ENCODE results near the gene CER1. TPM values are rescaled to one million over a fixed set of nuclear protein-coding genes. Genes with fewer than 3 reads are reported as not detected.
A peak's percentile ranks its signal among the peaks of the same experiment; 100 is the strongest.

CER1 gene, protein sequence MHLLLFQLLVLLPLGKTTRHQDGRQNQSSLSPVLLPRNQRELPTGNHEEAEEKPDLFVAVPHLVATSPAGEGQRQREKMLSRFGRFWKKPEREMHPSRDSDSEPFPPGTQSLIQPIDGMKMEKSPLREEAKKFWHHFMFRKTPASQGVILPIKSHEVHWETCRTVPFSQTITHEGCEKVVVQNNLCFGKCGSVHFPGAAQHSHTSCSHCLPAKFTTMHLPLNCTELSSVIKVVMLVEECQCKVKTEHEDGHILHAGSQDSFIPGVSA
- not detected for total RNA-seq

DNA sequence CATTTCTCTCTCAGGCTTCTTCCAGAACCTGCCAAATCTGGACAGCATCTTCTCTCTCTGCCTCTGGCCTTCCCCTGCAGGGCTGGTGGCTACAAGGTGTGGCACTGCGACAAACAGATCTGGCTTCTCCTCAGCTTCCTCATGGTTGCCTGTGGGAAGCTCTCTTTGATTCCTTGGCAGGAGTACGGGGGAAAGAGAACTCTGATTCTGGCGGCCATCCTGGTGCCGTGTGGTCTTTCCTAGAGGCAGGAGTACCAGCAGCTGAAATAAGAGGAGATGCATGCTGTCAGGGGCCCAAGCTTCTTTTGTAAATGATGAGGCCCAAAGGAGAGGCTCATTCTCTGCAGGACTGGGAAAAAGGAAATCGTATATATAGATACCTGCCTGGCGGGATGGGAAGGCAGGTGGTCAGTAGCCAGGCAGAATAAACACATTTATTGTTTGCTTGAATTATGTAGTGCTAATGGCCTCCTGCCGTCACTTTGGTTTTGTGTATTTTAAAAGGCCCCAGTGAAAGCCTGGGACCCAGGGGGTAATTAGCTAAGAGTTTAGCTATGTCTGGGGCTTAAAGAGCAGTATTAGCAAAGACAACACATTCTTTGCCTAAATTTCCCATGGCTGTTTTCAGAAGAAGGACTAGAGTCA lies at the start of gene CER1:
Gene CER1 (minus strand): TSS at position 343 of the 645 bp plus-strand sequence. CDS start 61 bp downstream, at position 282.
- no peaks in the 10 kb centered on the region for H3K4me1 ChIP-seq (ENCODE audit: control insufficient read depth in 3 of 3, insufficient read depth in 3 of 3, low read length in 3 of 3)
- H3K4me3 ChIP-seq (ENCODE audit: low read length in 3 of 3): no peak within 1 kb of the TSS
- H3K36me3 ChIP-seq (ENCODE audit: control insufficient read depth in 3 of 3, insufficient read depth in 3 of 3, low read length in 3 of 3): no peaks in the 10 kb centered on the region
- no peak within 1 kb of the TSS for H3K27ac ChIP-seq (ENCODE audit: low read depth, low read length)
- no peaks in the 10 kb centered on the region for H3K9me3 ChIP-seq (ENCODE audit: control insufficient read depth in 3 of 3, low read length in 3 of 3)
- no peaks in the 10 kb centered on the region for H3K27me3 ChIP-seq (ENCODE audit: control insufficient read depth in 3 of 3, insufficient read depth in 3 of 3, low read length in 3 of 3)
- no peak within 1 kb of the TSS for H3K9ac ChIP-seq (ENCODE audit: low read depth in 1 of 3, low read length in 3 of 3)

DNA sequence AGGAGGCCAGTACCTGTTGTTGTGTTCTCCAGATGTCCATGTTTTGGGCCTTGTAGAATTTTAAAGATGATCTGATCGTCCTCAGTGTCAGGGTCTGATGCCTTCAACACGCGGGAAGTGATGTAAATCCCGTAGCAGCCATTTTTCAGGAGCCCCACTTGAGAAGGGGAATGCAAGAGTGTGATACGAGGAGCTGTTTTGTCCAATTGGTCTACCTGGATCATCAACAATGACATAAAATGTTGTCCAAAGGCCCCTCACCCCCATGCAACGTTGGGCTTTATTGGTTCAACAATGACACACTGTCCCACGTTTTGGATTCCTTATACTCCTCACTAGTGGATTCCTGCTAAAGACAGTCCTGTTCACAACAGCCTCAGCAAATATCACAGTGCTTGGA lies 48.1 kb upstream of the CER1 start:
- Histone ChIP-seq H3K4me3 (ENCODE audit: low read length in 3 of 3) (no peak overlapping the region), H3K9ac (ENCODE audit: low read depth in 1 of 3, low read length in 3 of 3) (no peak overlapping the region), H3K27me3 (ENCODE audit: control insufficient read depth in 3 of 3, insufficient read depth in 3 of 3, low read length in 3 of 3) (peaks cover 0 to 2% (median 0%) of the 10 kb centered on the region in 3 donors), H3K36me3 (ENCODE audit: control insufficient read depth in 3 of 3, insufficient read depth in 3 of 3, low read length in 3 of 3) (no peaks in the 10 kb centered on the region), H3K4me1 (ENCODE audit: control insufficient read depth in 3 of 3, insufficient read depth in 3 of 3, low read length in 3 of 3) (peaks cover 0 to 6% (median 3%) of the 10 kb centered on the region in 3 donors), H3K9me3 (ENCODE audit: control insufficient read depth in 3 of 3, low read length in 3 of 3) (no peaks in the 10 kb centered on the region), H3K27ac (ENCODE audit: low read depth, low read length) (no peak overlapping the region)

DNA sequence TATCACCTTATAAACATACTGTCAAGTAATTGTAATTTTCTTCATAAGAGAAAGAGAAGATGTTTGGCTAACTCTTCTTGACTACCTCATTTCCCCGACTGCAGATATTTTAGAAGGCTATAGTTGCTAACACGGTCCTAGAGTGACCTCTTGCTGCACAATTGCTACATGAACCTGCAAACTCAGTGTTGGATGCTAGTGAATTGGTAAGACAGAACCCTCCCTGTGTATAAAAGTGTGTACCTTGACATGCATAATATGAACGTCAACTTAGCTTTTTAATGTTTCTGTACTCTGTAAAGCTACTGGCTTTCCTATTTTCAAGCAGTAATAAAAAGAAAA lies 46.7 kb upstream of the CER1 start:
- Histone ChIP-seq H3K4me1 (ENCODE audit: control insufficient read depth in 3 of 3, insufficient read depth in 3 of 3, low read length in 3 of 3) (peaks cover 0 to 2% (median 2%) of the 10 kb centered on the region in 3 donors), H3K4me3 (ENCODE audit: low read length in 3 of 3) (no peak overlapping the region), H3K36me3 (ENCODE audit: control insufficient read depth in 3 of 3, insufficient read depth in 3 of 3, low read length in 3 of 3) (no peaks in the 10 kb centered on the region), H3K27me3 (ENCODE audit: control insufficient read depth in 3 of 3, insufficient read depth in 3 of 3, low read length in 3 of 3) (peaks cover 0 to 2% (median 0%) of the 10 kb centered on the region in 3 donors), H3K27ac (ENCODE audit: low read depth, low read length) (no peak overlapping the region), H3K9me3 (ENCODE audit: control insufficient read depth in 3 of 3, low read length in 3 of 3) (no peaks in the 10 kb centered on the region), H3K9ac (ENCODE audit: low read depth in 1 of 3, low read length in 3 of 3) (no peak overlapping the region)

DNA sequence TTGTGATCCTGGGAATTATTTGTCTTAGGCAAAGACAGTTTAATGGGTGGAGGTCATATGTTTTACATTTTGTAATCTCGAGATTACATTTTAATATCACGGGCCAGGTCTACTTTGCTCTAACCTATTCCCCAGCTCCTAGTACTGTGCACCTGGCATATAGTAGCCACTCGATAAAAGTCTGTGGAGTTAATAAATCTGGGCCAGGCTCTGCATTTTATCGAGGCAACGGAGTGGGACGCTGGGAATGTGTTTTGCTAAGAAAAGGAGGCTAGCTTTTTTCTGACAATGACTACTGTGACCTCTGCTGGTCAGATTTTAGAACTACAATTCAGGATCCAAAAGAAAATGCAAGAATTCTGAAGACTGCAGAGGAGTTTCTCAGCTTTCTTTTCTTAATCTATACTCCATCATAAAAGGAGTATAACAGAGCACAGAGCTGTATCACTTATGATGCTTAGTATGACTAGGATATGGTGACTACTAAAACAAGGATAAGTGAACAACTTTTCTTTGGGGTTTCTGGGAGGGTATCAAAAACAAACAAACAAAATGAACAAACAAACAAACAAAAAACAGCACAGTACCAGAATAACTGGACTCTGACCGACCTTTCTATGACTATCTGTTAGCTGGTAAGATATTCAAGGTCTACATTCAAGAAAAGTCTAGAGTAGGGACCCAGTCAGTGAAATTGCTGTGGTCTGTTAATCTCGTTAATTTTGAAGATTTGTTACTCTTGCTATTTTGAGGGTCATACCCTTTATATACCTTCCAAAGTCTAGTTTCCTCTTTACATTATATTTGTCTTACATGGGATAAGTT lies 46.1 kb upstream of the CER1 start:
- no peaks in the 10 kb centered on the region for H3K36me3 ChIP-seq (ENCODE audit: control insufficient read depth in 3 of 3, insufficient read depth in 3 of 3, low read length in 3 of 3)
- H3K27me3 ChIP-seq (ENCODE audit: control insufficient read depth in 3 of 3, insufficient read depth in 3 of 3, low read length in 3 of 3): peaks cover 0 to 2% (median 0%) of the 10 kb centered on the region in 3 donors
- H3K27ac ChIP-seq (ENCODE audit: low read depth, low read length): no peak overlapping the region
- H3K9ac ChIP-seq (ENCODE audit: low read depth in 1 of 3, low read length in 3 of 3): peak overlapping the region in 2 of 3 donors; percentile 40 to 41
- no peaks in the 10 kb centered on the region for H3K4me1 ChIP-seq (ENCODE audit: control insufficient read depth in 3 of 3, insufficient read depth in 3 of 3, low read length in 3 of 3)
- H3K4me3 ChIP-seq (ENCODE audit: low read length in 3 of 3): peak overlapping the region in 2 of 3 donors; percentile 18 to 54
- no peaks in the 10 kb centered on the region for H3K9me3 ChIP-seq (ENCODE audit: control insufficient read depth in 3 of 3, low read length in 3 of 3)

DNA sequence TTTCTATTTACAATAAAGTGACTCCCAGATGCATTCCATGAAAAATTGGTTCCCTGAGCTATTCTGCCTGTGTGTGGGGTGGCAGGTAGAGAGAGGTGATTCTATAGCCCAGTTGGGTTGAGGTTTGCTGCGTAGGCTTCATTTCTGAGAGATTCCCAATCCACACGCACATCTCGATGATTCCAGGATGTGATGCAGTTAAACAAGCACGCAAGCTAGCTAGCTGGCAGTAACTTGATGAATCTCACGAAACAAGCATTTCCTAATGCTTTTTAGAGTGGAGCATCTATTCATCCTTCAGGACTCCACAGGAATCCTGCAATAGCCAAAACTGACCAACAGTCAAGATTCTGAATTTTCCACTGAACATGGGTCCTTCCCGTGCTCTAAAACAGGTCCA lies 43.8 kb upstream of the CER1 start:
- Histone ChIP-seq H3K27me3 (ENCODE audit: control insufficient read depth in 3 of 3, insufficient read depth in 3 of 3, low read length in 3 of 3) (peaks cover 0 to 2% (median 0%) of the 10 kb centered on the region in 3 donors), H3K9ac (ENCODE audit: low read depth in 1 of 3, low read length in 3 of 3) (no peak overlapping the region), H3K4me3 (ENCODE audit: low read length in 3 of 3) (no peak overlapping the region), H3K4me1 (ENCODE audit: control insufficient read depth in 3 of 3, insufficient read depth in 3 of 3, low read length in 3 of 3) (no peaks in the 10 kb centered on the region), H3K9me3 (ENCODE audit: control insufficient read depth in 3 of 3, low read length in 3 of 3) (no peaks in the 10 kb centered on the region), H3K27ac (ENCODE audit: low read depth, low read length) (no peak overlapping the region), H3K36me3 (ENCODE audit: control insufficient read depth in 3 of 3, insufficient read depth in 3 of 3, low read length in 3 of 3) (no peaks in the 10 kb centered on the region)

DNA sequence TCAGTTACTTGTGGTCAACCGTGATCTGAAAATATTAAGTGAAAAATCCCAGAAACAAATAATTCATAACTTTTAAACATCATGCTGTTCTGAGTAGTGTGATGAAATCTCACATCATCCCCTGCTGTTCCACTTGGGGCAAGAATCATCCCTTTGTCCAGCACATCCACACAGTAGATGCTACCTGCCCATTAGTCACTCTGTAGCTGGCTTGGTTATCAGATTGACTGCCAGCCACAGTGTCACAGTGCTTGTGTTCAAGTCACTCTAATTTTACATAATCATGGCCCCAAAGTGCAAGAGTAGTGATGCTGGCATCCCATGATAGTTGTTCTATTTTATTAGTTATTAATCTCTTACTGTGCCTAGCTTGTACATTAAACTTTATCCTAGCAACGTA lies 39.1 kb upstream of the CER1 start:
- Histone ChIP-seq H3K4me3 (ENCODE audit: low read length in 3 of 3) (no peak overlapping the region), H3K9ac (ENCODE audit: low read depth in 1 of 3, low read length in 3 of 3) (no peak overlapping the region), H3K4me1 (ENCODE audit: control insufficient read depth in 3 of 3, insufficient read depth in 3 of 3, low read length in 3 of 3) (no peaks in the 10 kb centered on the region), H3K27ac (ENCODE audit: low read depth, low read length) (no peak overlapping the region), H3K36me3 (ENCODE audit: control insufficient read depth in 3 of 3, insufficient read depth in 3 of 3, low read length in 3 of 3) (no peaks in the 10 kb centered on the region), H3K27me3 (ENCODE audit: control insufficient read depth in 3 of 3, insufficient read depth in 3 of 3, low read length in 3 of 3) (peaks cover 0 to 2% (median 0%) of the 10 kb centered on the region in 3 donors), H3K9me3 (ENCODE audit: control insufficient read depth in 3 of 3, low read length in 3 of 3) (no peaks in the 10 kb centered on the region)

DNA sequence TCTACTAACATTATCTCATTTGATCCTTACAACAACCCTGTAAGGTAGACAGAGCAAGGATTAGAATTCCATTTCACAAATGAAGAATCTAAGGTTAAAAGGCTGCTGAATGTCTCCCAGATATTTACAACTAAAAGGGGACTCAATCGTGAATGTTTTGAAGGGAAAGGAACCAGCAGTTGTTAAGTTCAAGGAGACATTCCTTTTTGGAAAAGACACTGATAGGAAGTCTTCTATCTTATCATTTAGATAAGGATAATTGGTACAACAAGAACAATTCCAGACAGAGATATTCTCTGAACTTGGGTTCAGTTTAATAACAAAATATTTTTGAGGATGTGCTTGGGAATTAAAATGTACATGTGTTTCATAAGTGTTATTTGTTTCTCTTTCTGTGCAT lies 37.5 kb upstream of the CER1 start:
- no peaks in the 10 kb centered on the region for H3K36me3 ChIP-seq (ENCODE audit: control insufficient read depth in 3 of 3, insufficient read depth in 3 of 3, low read length in 3 of 3)
- no peaks in the 10 kb centered on the region for H3K27me3 ChIP-seq (ENCODE audit: control insufficient read depth in 3 of 3, insufficient read depth in 3 of 3, low read length in 3 of 3)
- H3K27ac ChIP-seq (ENCODE audit: low read depth, low read length): no peak overlapping the region
- no peaks in the 10 kb centered on the region for H3K4me1 ChIP-seq (ENCODE audit: control insufficient read depth in 3 of 3, insufficient read depth in 3 of 3, low read length in 3 of 3)
- no peaks in the 10 kb centered on the region for H3K9me3 ChIP-seq (ENCODE audit: control insufficient read depth in 3 of 3, low read length in 3 of 3)
- no peak overlapping the region for H3K4me3 ChIP-seq (ENCODE audit: low read length in 3 of 3)
- H3K9ac ChIP-seq (ENCODE audit: low read depth in 1 of 3, low read length in 3 of 3): no peak overlapping the region

DNA sequence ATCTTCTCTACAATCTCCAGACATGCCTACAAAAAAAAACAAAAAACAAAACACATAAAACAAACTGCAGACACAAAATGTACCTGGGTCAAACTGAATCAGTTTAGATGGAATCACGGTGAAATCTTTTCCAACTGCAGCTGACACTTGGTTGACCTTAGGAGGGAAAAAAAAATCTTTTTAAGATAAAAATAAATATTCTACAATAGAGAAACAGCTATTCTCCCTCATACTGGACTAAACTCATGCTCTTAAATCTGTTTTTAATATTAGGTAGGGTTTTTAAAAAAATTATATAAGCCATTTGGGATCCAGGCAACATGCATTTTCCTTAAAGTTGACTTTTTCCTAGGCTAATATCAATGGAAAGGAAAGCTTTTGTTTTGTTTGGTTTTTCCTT lies 33.8 kb upstream of the CER1 start:
- Histone ChIP-seq H3K9me3 (ENCODE audit: control insufficient read depth in 3 of 3, low read length in 3 of 3) (no peaks in the 10 kb centered on the region), H3K27me3 (ENCODE audit: control insufficient read depth in 3 of 3, insufficient read depth in 3 of 3, low read length in 3 of 3) (no peaks in the 10 kb centered on the region), H3K36me3 (ENCODE audit: control insufficient read depth in 3 of 3, insufficient read depth in 3 of 3, low read length in 3 of 3) (no peaks in the 10 kb centered on the region), H3K4me1 (ENCODE audit: control insufficient read depth in 3 of 3, insufficient read depth in 3 of 3, low read length in 3 of 3) (no peaks in the 10 kb centered on the region), H3K9ac (ENCODE audit: low read depth in 1 of 3, low read length in 3 of 3) (no peak overlapping the region), H3K27ac (ENCODE audit: low read depth, low read length) (no peak overlapping the region), H3K4me3 (ENCODE audit: low read length in 3 of 3) (no peak overlapping the region)

DNA sequence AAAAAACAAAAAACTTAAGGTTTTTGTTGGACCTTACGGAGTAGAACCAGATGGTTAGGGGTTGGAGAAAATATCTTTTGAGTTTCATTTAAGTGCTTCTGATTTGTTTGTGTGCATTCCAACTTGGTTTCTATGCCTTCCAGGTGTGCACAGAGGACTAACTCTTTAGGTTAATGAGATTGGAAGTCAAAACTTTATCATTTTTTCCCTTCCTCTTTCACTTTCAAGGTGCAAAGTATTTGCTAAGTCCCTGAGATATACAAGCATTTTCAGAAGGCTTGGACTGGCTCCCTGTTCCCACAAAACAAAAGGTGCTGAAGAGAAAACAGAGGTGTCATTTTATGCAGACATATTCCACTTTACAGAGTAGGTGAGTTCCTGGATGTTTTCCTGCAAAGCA lies 30.3 kb upstream of the CER1 start:
- Histone ChIP-seq H3K36me3 (ENCODE audit: control insufficient read depth in 3 of 3, insufficient read depth in 3 of 3, low read length in 3 of 3) (no peaks in the 10 kb centered on the region), H3K27ac (ENCODE audit: low read depth, low read length) (no peak overlapping the region), H3K9me3 (ENCODE audit: control insufficient read depth in 3 of 3, low read length in 3 of 3) (no peaks in the 10 kb centered on the region), H3K4me1 (ENCODE audit: control insufficient read depth in 3 of 3, insufficient read depth in 3 of 3, low read length in 3 of 3) (no peaks in the 10 kb centered on the region), H3K9ac (ENCODE audit: low read depth in 1 of 3, low read length in 3 of 3) (no peak overlapping the region), H3K27me3 (ENCODE audit: control insufficient read depth in 3 of 3, insufficient read depth in 3 of 3, low read length in 3 of 3) (no peaks in the 10 kb centered on the region), H3K4me3 (ENCODE audit: low read length in 3 of 3) (no peak overlapping the region)

DNA sequence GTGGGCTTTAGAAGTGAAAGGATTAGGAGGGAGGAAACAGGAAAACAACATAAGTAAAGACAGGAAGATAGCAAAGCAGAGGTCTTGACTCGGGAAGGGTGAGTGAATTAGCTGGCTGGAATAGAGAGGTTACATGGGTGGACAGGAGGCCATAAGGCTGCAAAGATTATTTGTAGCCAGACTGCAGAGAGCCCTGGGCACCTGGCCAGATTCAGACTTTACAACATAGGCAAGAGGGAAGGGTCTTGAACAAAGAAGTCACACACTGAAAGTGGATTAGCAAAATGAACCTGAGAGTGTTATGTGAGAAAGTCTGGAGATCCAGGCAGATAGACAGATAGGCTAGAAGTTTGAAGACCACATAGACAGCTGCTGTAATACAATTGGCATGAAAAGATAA lies 29.7 kb upstream of the CER1 start:
- Histone ChIP-seq H3K36me3 (ENCODE audit: control insufficient read depth in 3 of 3, insufficient read depth in 3 of 3, low read length in 3 of 3) (no peaks in the 10 kb centered on the region), H3K9ac (ENCODE audit: low read depth in 1 of 3, low read length in 3 of 3) (no peak overlapping the region)

More for the DNA sequence above, 29.7 kb upstream of the CER1 start:
- H3K4me3 ChIP-seq (ENCODE audit: low read length in 3 of 3): no peak overlapping the region
- H3K27me3 ChIP-seq (ENCODE audit: control insufficient read depth in 3 of 3, insufficient read depth in 3 of 3, low read length in 3 of 3): no peaks in the 10 kb centered on the region
- H3K4me1 ChIP-seq (ENCODE audit: control insufficient read depth in 3 of 3, insufficient read depth in 3 of 3, low read length in 3 of 3): no peaks in the 10 kb centered on the region
- no peak overlapping the region for H3K27ac ChIP-seq (ENCODE audit: low read depth, low read length)
- H3K9me3 ChIP-seq (ENCODE audit: control insufficient read depth in 3 of 3, low read length in 3 of 3): no peaks in the 10 kb centered on the region

All from skeletal muscle tissue (tissue), 4 donors.